Memory B cell (primary cell): Measurements from ENCODE around the gene PGR.

Experiments
- ATAC-seq: fragments of 150-1000 bp; cut with Tn5 transposase; 2 replicates; pipeline ENCODE4 v1.10.0; 2021; ENCODE audit warnings: low read depth, mild to moderate bottlenecking, moderate library complexity
- DNase-seq, 2 donors: peaks; one replicate each; pipeline ENCODE4 v3.0.0; 2022; ENCODE audit warnings: low spot score in 2 of 2
- H3K27ac Mint-ChIP-seq: one replicate; pipeline ENCODE4 v1.8.0; 2022; ENCODE audit warnings: mild to moderate bottlenecking, moderate library complexity, mixed read lengths
- H3K27me3 Mint-ChIP-seq: one replicate; pipeline ENCODE4 v1.8.0; 2022; ENCODE audit warnings: mixed read lengths
- H3K36me3 Mint-ChIP-seq: one replicate; pipeline ENCODE4 v1.8.0; 2022; ENCODE audit warnings: mild to moderate bottlenecking, mixed read lengths
- H3K4me1 Mint-ChIP-seq: one replicate; pipeline ENCODE4 v1.8.0; 2022; ENCODE audit warnings: mixed read lengths
- H3K4me3 Mint-ChIP-seq: one replicate; pipeline ENCODE4 v1.8.0; 2022; ENCODE audit warnings: mild to moderate bottlenecking, moderate library complexity, mixed read lengths
- H3K9me3 Mint-ChIP-seq: one replicate; pipeline ENCODE4 v1.8.0; 2022; ENCODE audit warnings: mixed read lengths

The PGR gene

DNA sequence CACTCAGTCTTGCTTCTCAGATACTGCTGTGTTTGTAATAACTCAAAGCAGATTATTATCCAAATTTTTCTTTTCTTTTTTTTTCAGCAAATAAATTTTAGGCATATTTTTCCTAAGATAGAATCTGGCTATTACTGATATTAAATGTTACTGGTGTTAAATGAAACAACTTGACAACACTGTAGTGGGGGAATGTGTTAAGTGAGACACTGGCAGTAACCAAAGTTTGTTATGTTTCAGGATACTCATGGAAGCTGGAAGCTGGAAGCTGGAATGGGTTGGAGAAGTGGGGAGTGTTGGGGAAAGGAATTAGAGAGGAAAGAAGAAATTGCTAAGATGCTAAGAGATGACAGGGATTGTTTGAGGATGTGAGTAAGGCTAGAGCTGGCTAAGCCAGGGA lies 24.9 kb downstream of the PGR start:
- Mint-ChIP-seq H3K4me3 (no peak overlapping the region), H3K9me3 (peaks cover 3% of the 10 kb centered on the region), H3K36me3 (no peaks in the 10 kb centered on the region), H3K4me1 (no peaks in the 10 kb centered on the region), H3K27ac (no peak overlapping the region), H3K27me3 (peaks cover 4% of the 10 kb centered on the region)
- DNase-seq (no peak), ATAC-seq (no peak)

DNA sequence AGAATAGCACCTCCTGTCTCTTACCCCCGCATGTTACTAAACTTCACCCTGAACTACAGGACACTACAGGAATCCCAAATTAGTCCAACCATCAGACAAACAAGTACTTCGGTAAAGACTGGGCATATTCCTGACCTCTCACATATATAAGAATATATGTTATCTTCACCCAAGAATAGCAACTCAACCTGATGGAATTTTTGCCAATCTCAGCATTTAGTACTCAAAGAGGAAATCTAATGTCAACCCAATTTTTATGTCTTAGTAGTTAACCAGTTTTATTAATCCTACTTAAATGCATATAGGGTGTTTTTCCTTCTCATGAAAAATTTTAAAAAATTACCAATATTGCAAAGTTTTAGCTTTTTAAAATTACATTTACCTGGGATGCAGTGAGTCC lies 26.2 kb downstream of the PGR start:
- Mint-ChIP-seq H3K4me3 (no peak overlapping the region), H3K36me3 (no peaks in the 10 kb centered on the region), H3K4me1 (no peaks in the 10 kb centered on the region), H3K9me3 (peaks cover 4% of the 10 kb centered on the region), H3K27me3 (peaks cover 4% of the 10 kb centered on the region), H3K27ac (no peak overlapping the region)
- ATAC-seq, result no peak
- DNase-seq, result no peak

DNA sequence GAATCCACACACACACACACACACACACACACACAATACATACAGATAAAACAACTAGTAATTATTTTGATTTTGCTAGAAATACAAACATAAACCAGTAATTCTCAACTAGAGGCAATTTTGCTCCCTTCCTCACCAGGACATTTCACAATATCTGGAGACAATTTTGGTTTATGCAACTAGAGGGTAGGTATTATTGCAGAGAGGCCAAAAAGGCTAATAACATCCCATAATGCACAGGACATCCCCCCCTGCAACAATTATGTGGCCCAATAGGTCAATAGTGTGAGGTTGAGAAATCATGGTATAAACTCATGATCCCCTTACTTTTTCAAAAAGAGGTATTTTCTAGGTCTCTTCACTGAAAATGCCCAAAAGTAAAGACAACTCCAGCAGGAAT lies 29.0 kb downstream of the PGR start:
- Mint-ChIP-seq H3K4me1 (no peaks in the 10 kb centered on the region), H3K36me3 (no peaks in the 10 kb centered on the region), H3K9me3 (peaks cover 4% of the 10 kb centered on the region), H3K27me3 (peaks cover 4% of the 10 kb centered on the region), H3K4me3 (no peak overlapping the region), H3K27ac (no peak overlapping the region)
- DNase-seq, result no peak
- no peak for ATAC-seq

DNA sequence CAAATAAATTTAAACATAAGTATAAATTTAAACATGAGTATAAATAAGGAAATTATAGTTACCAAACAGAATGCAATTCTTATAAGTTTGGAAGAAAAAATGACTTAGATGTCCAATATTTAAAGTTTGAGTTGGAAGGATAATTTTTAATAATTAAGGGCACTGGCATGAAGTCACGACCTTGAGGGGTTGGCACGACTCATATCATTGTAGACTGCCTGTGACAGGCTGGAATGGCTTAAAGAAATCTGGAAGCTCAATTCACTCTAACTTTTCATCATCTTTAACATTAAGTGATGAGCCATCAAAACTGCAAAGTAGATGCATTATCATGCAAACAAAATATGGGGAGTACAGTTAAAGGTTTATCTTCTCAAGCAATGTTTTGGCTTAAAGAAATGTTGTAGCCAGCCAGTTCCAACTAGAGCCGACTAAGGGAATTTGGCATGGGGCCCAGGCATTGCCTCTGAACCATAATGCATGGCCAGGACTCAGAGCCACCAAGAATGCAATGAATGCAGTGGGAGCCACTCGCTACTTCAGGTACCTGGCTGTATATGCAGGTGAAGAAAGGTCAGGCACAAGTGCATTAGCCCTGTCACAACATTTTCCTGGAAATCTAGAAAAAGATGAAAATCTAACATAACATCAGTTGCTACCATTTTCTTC lies 33.4 kb downstream of the PGR start:
- H3K9me3 Mint-ChIP-seq, result peaks cover 6% of the 10 kb centered on the region
- H3K36me3 Mint-ChIP-seq, result peaks cover 2% of the 10 kb centered on the region
- DNase-seq (no peak), ATAC-seq (no peak)
- H3K27me3 Mint-ChIP-seq, result peaks cover 3% of the 10 kb centered on the region
- no peak overlapping the region for H3K27ac Mint-ChIP-seq
- no peak overlapping the region for H3K4me3 Mint-ChIP-seq
- no peaks in the 10 kb centered on the region for H3K4me1 Mint-ChIP-seq

DNA sequence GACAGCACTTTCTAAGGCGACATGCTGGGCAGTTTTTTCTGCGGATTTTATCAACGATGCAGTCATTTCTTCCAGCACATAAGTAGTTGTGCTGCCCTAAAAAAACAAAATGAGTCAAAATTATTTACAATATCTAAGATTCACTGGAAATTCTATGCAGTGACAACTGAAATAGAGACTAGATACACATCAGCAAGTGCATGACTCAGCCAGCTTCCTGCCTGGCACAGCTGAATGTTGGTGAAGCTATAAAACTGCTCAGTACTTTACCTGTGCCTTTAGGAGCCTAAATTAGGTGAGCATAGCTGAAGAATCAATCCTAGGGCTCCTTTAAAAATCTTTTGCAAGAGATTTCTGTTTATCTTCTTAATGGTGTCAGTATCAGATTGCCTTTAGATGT lies 37.8 kb downstream of the PGR start:
- Mint-ChIP-seq H3K27me3 (peaks cover 2% of the 10 kb centered on the region), H3K4me3 (no peak overlapping the region), H3K27ac (no peak overlapping the region), H3K9me3 (peaks cover 8% of the 10 kb centered on the region), H3K36me3 (peaks cover 2% of the 10 kb centered on the region), H3K4me1 (no peaks in the 10 kb centered on the region)
- DNase-seq (no peak), ATAC-seq (no peak)

DNA sequence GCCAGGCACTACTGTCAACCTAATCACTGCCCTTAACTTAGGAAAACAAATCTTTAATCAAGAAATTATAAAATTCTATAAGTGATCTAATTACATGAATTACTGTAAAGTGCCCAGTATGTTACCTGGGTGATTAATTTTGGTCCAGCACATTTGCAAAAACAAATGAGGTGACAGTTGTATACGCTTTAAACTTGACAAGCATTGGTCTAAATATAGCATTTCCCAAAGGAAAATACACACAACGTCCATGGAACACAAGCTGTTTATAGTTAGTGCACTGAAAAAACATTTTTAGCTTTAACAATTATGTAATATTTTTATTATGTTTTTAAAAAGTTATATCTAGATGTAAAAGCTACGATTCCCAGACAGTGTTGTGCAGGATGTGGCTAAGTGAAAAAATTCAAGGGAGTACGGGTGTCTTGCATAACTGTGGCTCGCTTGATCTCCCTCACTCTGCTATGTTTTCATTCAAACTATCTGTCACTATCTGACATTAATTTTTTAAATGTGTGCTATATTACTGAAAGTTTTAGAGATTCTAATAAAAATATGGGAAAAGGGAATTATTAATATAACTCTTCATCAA lies 38.8 kb downstream of the PGR start:
- H3K9me3 Mint-ChIP-seq, result peaks cover 9% of the 10 kb centered on the region
- no peak for DNase-seq
- ATAC-seq, result no peak
- H3K4me1 Mint-ChIP-seq, result no peaks in the 10 kb centered on the region
- peaks cover 2% of the 10 kb centered on the region for H3K36me3 Mint-ChIP-seq
- no peak overlapping the region for H3K27ac Mint-ChIP-seq
- peaks cover 2% of the 10 kb centered on the region for H3K27me3 Mint-ChIP-seq
- H3K4me3 Mint-ChIP-seq, result no peak overlapping the region

DNA sequence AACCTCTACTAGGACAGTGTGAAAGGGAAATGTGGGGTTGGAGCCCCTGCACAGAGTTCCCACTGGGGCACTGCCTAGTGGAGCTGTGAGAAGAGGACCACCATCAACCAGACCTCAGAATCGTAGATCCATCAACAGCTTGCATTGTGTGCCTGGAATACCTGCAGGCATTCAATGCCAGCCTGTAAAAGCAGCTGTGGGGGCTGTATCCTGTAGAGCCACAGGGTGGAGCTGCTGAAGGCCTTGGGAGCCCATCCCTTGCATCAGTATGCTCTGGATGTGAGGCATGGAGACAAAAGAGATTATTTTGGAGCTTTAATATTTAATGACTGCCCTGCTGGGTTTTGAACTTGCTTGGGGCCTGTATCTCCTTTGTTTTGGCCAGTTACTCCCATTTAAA lies 46.3 kb downstream of the PGR start:
- H3K9me3 Mint-ChIP-seq, result peaks cover 2% of the 10 kb centered on the region
- H3K27ac Mint-ChIP-seq, result no peak overlapping the region
- no peaks in the 10 kb centered on the region for H3K4me1 Mint-ChIP-seq
- peaks cover 2% of the 10 kb centered on the region for H3K27me3 Mint-ChIP-seq
- no peak for DNase-seq
- no peak for ATAC-seq
- H3K36me3 Mint-ChIP-seq, result no peaks in the 10 kb centered on the region
- H3K4me3 Mint-ChIP-seq, result no peak overlapping the region

DNA sequence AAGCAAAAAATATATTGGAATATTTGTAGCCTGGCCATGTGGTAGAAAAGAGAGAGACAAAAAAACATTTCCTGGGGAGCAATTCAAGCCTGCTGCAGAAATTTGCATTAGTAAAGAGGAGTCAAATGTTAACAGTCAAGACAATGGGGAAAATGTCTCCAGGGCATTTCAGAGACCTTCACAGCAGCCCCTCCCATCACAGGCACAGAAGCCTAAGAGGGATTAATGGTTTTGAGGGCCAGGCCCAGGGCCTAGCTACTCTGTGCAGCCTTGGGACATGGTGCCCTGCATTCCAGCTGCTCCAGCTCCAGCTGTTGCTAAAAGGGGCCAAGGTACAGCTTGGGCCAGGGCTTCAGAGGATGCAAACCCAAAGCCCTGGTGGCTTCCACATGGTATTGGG lies 46.8 kb downstream of the PGR start:
- DNase-seq (no peak), ATAC-seq (no peak)
- H3K4me3 Mint-ChIP-seq, result no peak overlapping the region
- no peaks in the 10 kb centered on the region for H3K36me3 Mint-ChIP-seq
- no peak overlapping the region for H3K27ac Mint-ChIP-seq
- peaks cover 2% of the 10 kb centered on the region for H3K27me3 Mint-ChIP-seq
- no peaks in the 10 kb centered on the region for H3K4me1 Mint-ChIP-seq
- H3K9me3 Mint-ChIP-seq, result peaks cover 2% of the 10 kb centered on the region

DNA sequence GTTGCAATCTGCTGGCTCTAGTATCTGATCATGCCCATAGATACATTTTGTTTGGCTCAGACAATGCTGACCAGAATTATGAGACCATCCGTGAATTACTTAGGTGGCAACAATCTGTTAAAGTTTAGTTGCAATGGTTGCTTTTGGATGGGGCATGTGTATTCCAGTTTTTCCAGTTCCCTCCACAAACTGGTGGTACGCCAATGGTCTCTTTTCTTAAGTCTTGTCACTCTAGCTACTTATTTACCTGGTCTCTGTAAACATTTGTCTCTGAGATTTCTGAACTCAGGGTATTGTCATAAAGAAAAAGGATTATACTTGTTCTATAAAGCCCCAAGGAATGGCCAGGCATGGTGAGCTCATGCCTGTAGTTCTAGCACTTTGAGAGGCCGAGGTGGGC lies 65.9 kb downstream of the PGR start:
- Mint-ChIP-seq H3K4me3 (no peak overlapping the region), H3K27ac (no peak overlapping the region), H3K36me3 (no peaks in the 10 kb centered on the region), H3K4me1 (no peaks in the 10 kb centered on the region), H3K9me3 (no peaks in the 10 kb centered on the region), H3K27me3 (peaks cover 2% of the 10 kb centered on the region)
- ATAC-seq (no peak), DNase-seq (no peak)

DNA sequence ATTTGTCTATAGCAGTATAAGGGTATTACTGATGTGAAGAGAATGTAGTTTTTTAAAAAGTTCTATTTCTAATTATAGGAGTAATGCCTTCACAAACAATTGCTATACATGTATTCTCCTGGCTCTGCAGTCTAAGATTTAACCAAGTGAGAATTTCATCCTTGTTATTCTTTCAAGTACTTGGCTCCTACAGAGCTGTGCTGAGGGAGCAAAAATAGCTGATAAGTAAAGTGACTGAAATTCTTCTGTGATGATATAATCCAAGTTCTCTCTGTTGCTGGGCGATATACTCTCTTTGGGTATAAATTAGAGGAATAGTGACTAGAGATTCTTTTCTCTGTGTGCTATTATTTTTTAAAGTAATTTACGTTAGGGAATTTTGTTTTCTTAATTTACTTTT lies 68.0 kb downstream of the PGR start:
- no peak for ATAC-seq

DNA sequence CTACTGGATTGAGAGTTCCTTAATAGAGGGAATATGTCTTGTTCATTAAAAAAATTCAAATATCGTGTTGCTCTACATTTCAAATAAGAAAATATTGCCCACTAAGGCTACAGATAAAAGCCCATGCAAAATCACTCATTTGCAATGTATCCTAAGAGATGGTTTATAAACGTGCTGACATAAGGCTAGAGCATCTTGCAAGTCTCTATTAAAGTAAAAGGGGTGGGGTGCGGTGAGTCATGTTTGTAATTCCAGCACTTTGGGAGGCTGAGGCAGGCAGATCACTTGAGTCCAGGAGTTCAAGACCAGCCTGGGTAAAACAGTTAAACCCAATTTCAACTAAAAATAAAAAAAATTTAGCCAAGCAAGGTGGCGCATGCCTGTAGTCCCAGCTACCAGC lies 70.3 kb downstream of the PGR start:
- no peaks in the 10 kb centered on the region for H3K4me1 Mint-ChIP-seq
- peaks cover 1% of the 10 kb centered on the region for H3K27me3 Mint-ChIP-seq
- no peaks in the 10 kb centered on the region for H3K36me3 Mint-ChIP-seq
- no peaks in the 10 kb centered on the region for H3K9me3 Mint-ChIP-seq
- H3K27ac Mint-ChIP-seq, result no peak overlapping the region
- ATAC-seq, result no peak
- DNase-seq, result no peak
- H3K4me3 Mint-ChIP-seq, result no peak overlapping the region

More for the DNA sequence above, 68.0 kb downstream of the PGR start:
- no peaks in the 10 kb centered on the region for H3K4me1 Mint-ChIP-seq
- no peak overlapping the region for H3K27ac Mint-ChIP-seq
- no peaks in the 10 kb centered on the region for H3K9me3 Mint-ChIP-seq
- no peaks in the 10 kb centered on the region for H3K36me3 Mint-ChIP-seq
- peaks cover 2% of the 10 kb centered on the region for H3K27me3 Mint-ChIP-seq
- DNase-seq, result no peak
- no peak overlapping the region for H3K4me3 Mint-ChIP-seq

DNA sequence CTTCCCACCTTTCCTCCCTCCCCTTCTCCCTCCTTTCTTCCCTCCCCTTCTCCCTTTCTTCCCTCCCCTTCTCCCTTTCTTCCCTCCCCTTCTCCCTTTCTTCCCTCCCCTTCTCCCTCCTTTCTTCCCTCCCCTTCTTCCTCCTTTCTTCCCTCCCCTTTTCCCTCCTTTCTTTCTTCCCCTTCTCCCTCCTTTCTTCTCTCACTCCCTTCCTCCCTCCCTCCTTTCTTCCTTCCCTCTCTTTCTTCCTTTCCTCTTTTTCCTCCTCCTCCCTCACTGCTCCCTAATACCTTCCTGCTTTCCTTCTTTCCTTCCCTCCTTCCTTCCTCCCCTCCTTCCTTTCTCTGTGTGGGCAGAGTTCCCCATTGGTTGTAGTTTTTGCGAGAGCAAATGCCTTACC lies 76.1 kb downstream of the PGR start:
- Mint-ChIP-seq H3K36me3 (no peaks in the 10 kb centered on the region), H3K4me1 (no peaks in the 10 kb centered on the region), H3K27me3 (peaks cover 11% of the 10 kb centered on the region), H3K9me3 (peaks cover 2% of the 10 kb centered on the region), H3K27ac (no peak overlapping the region), H3K4me3 (no peak overlapping the region)
- no peak for ATAC-seq
- no peak for DNase-seq

DNA sequence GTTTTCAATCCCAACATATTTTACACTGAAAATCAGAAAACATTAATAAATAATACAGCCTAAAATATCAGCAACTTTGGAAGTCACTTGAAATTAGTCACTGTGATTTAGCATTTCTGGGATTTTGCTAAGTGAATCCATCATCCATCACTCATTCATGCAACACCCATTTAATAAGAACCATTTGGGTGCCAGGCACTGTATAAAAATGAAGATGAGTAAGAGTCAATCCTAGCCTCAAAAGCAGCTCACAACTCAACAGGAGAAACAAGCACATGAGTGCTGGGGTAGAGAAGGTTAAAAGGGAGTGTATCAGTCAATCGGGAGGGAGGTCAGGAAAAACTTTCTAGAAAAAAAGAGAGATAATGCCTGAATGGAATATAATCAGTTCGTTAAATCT lies 77.9 kb downstream of the PGR start:
- Mint-ChIP-seq H3K9me3 (peaks cover 2% of the 10 kb centered on the region), H3K4me1 (peaks cover 10% of the 10 kb centered on the region), H3K4me3 (no peak overlapping the region), H3K27me3 (peaks cover 11% of the 10 kb centered on the region), H3K27ac (no peak overlapping the region), H3K36me3 (no peaks in the 10 kb centered on the region)
- DNase-seq (no peak), ATAC-seq (no peak)

DNA sequence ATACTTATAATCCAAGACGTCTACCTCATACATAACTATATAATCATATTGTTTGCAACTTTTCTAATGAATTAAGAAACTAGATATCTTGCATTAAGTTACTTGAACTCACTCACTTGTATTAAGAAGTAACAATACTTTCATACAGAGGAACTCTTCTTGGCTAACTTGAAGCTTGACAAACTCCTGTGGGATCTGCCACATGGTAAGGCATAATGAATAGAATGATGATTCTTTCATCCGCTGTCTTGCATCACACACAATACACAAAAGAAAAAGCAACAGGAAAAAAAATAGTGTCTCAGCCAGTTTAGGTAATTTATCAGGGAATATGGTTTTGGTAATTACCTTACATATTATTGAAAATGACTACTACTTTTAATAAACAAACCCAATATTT lies 79.8 kb downstream of the PGR start:
- DNase-seq (no peak), ATAC-seq (no peak)
- no peak overlapping the region for H3K4me3 Mint-ChIP-seq
- H3K36me3 Mint-ChIP-seq, result no peaks in the 10 kb centered on the region
- peaks cover 10% of the 10 kb centered on the region for H3K4me1 Mint-ChIP-seq
- peaks cover 3% of the 10 kb centered on the region for H3K9me3 Mint-ChIP-seq
- H3K27ac Mint-ChIP-seq, result no peak overlapping the region
- peaks cover 12% of the 10 kb centered on the region for H3K27me3 Mint-ChIP-seq

DNA sequence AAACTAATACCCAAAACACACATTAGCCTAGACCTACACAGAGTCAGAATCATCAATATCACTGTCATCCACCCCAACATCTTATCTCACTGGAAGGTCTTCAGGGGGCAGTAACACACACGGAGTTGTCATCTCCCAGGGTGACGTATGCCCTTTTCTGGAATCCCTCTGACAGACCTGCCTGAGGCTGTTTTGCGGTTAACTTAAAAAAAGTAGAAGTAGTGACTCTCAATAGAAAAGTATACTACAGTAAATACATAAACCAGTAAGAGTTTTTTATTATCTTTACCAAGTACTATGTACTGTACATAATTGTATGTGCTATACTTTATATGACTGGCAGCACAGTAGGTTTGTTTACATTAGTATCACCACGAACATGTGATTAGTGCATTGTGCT lies 80.5 kb downstream of the PGR start:
- no peak for DNase-seq
- peaks cover 12% of the 10 kb centered on the region for H3K27me3 Mint-ChIP-seq

More for the DNA sequence above, 80.5 kb downstream of the PGR start:
- no peak for ATAC-seq
- H3K27ac Mint-ChIP-seq, result no peak overlapping the region
- no peaks in the 10 kb centered on the region for H3K36me3 Mint-ChIP-seq
- H3K4me1 Mint-ChIP-seq, result peaks cover 10% of the 10 kb centered on the region
- H3K4me3 Mint-ChIP-seq, result no peak overlapping the region
- peaks cover 3% of the 10 kb centered on the region for H3K9me3 Mint-ChIP-seq
